ENCODE data around the gene SULT4A1. TPM values are rescaled to one million over a fixed set of nuclear protein-coding genes. Genes with fewer than 3 reads are reported as not detected.

The SULT4A1 gene
- total and polyA plus RNA-seq, 10 donors, result 0.35 to 5.1 (median 1.7) TPM

- intact Hi-C loops (cut with DNase I; ENCODE audit: low total_unique reads), result no loop called here
- 93 to 96% (median 94%) methylated on average over 9 of the region's 9 CpGs for WGBS, 5 donors
- DNase-seq, result no peak
- Histone ChIP-seq H3K4me1 (peaks cover 0 to 13% (median 11%) of the 10 kb centered on the region in 6 donors), H3K9me3 (no peaks in the 10 kb centered on the region), H3K36me3 (peaks cover 0 to 5% (median 0%) of the 10 kb centered on the region in 6 donors), H3K4me3 (no peak overlapping the region), H3K27ac (no peak overlapping the region), H3K27me3 (replicated peaks in 1 of 7) (peaks cover 0 to 24% (median 0%) of the 10 kb centered on the region in 7 donors)
- TF ChIP-seq CTCF (IDR thresholded peaks at IDR 0.05 in 8 of 11, conservative IDR thresholded peaks at IDR 0.05 in 3 of 11) (no peak), POLR2A (IDR thresholded peaks at IDR 0.05) (no peak), POLR2AphosphoS5 (IDR thresholded peaks at IDR 0.05) (no peak)
These were observed 44.9 kb downstream of the SULT4A1 start for GRCh38 chr22:43817402-43817801.

GRCh38 chr22:43814264-43814663, 48.0 kb downstream of the SULT4A1 start:
- Histone ChIP-seq H3K36me3 (peaks cover 0 to 5% (median 0%) of the 10 kb centered on the region in 6 donors), H3K4me1 (peaks cover 5 to 25% (median 17%) of the 10 kb centered on the region in 6 donors), H3K27ac (no peak overlapping the region), H3K4me3 (no peak overlapping the region), H3K27me3 (replicated peaks in 1 of 7) (no peaks in the 10 kb centered on the region), H3K9me3 (no peaks in the 10 kb centered on the region)
- TF ChIP-seq CTCF (IDR thresholded peaks at IDR 0.05 in 8 of 11, conservative IDR thresholded peaks at IDR 0.05 in 3 of 11), result no peak
- no peak for TF ChIP-seq POLR2AphosphoS5 (IDR thresholded peaks at IDR 0.05)
- TF ChIP-seq POLR2A (IDR thresholded peaks at IDR 0.05), result no peak
- intact Hi-C loops (cut with DNase I; ENCODE audit: low total_unique reads), result no loop called here
- 96 to 98% (median 97%) methylated on average over 5 of the region's 5 CpGs for WGBS, 5 donors
- DNase-seq, result no peak

GRCh38 chr22:43812890-43813289, 49.4 kb downstream of the SULT4A1 start:
- Histone ChIP-seq H3K36me3 (peaks cover 0 to 5% (median 0%) of the 10 kb centered on the region in 6 donors), H3K4me3 (peak overlapping the region; percentile 74 to 99 (median 92)), H3K27ac (peak overlapping the region in 6 of 8 donors; percentile 81 to 89 (median 82)), H3K9me3 (no peaks in the 10 kb centered on the region), H3K4me1 (peaks cover 5 to 25% (median 17%) of the 10 kb centered on the region in 6 donors), H3K27me3 (replicated peaks in 1 of 7) (no peaks in the 10 kb centered on the region)
- TF ChIP-seq POLR2AphosphoS5 (IDR thresholded peaks at IDR 0.05) (no peak), CTCF (IDR thresholded peaks at IDR 0.05 in 8 of 11, conservative IDR thresholded peaks at IDR 0.05 in 3 of 11) (no peak), POLR2A (IDR thresholded peaks at IDR 0.05) (no peak)
- 19 to 33% (median 23%) methylated on average over 6 of the region's 6 CpGs for WGBS, 5 donors
- intact Hi-C loops (cut with DNase I; ENCODE audit: low total_unique reads), result no loop called here
- no peak for DNase-seq

- peak; percentile 92 for DNase-seq
- Histone ChIP-seq H3K36me3 (peaks cover 0 to 5% (median 0%) of the 10 kb centered on the region in 6 donors), H3K4me3 (peak within 1 kb of the TSS; percentile 74 to 99 (median 92)), H3K9me3 (no peaks in the 10 kb centered on the region), H3K27ac (peak within 1 kb of the TSS; percentile 69 to 89 (median 82)), H3K4me1 (peaks cover 5 to 25% (median 17%) of the 10 kb centered on the region in 6 donors), H3K27me3 (replicated peaks in 1 of 7) (no peaks in the 10 kb centered on the region)
- 0 to 2% (median 1%) methylated on average over 21 to 55 of the region's 55 CpGs for WGBS, 5 donors
- TF ChIP-seq POLR2A (IDR thresholded peaks at IDR 0.05), result peak in 1 of 3 donors; percentile 40
- TF ChIP-seq CTCF (IDR thresholded peaks at IDR 0.05 in 8 of 11, conservative IDR thresholded peaks at IDR 0.05 in 3 of 11), result peak in 1 of 11 experiments; percentile 16
- peak; percentile 87 to 88 (median 87) for TF ChIP-seq POLR2AphosphoS5 (IDR thresholded peaks at IDR 0.05)
- intact Hi-C loops (cut with DNase I; ENCODE audit: low total_unique reads), result no loop called here
These were observed 50.0 kb downstream of the SULT4A1 start, which contains the start of gene EFCAB6 for GRCh38 chr22:43812149-43812842. Gene EFCAB6, minus strand, starts transcription at chr22:43812305. Its CDS starts 29,987 bp downstream, at chr22:43782318.

Data from spleen (tissue), 11 donors.